Esophagus squamous epithelium (tissue), 5 donors: ENCODE data around the gene ASAP2. TPM values are rescaled to one million over a fixed set of nuclear protein-coding genes. Genes with fewer than 3 reads are reported as not detected.

Source experiments
- DNase-seq: peaks from one replicate; lab custom pipeline; 2025; lab: John Stamatoyannopoulos, UW
- H3K27ac ChIP-seq, 4 donors: fragments of 200-600 bp; sonication (generic); one replicate each; pipeline ENCODE4 v1.5.1; 2016 to 2019; ENCODE audit warnings: mild to moderate bottlenecking in 1 of 4
- H3K27me3 ChIP-seq, 4 donors: fragments of 200-600 bp; sonication (generic); 1 replicate in 3 of 4; 2 replicates in 1 of 4; pipeline versions ENCODE4 v1.5.1 to v1.6.0; 2017 to 2021; ENCODE audit warnings: antibody characterized with exemption in 1 of 4
- H3K36me3 ChIP-seq, 3 donors: fragments of 200-600 bp; sonication (generic); one replicate each; pipeline ENCODE4 v1.5.1; 2016 to 2019
- H3K4me1 ChIP-seq, 3 donors: fragments of 200-600 bp; sonication (generic); one replicate each; pipeline ENCODE4 v1.5.1; 2017 to 2019
- H3K4me3 ChIP-seq, 4 donors: fragments of 200-600 bp; sonication (generic); 1 replicate in 3 of 4; 2 replicates in 1 of 4; pipeline ENCODE4 v1.5.1; 2016 to 2019; ENCODE audit warnings: mild to moderate bottlenecking in 2 of 4, moderate library complexity in 1 of 4
- H3K9me3 ChIP-seq, 3 donors: fragments of 200-600 bp; sonication (generic); one replicate each; pipeline ENCODE4 v1.5.1; 2016 to 2019
- POLR2A ChIP-seq, 4 donors: fragments of 450-650 bp; IDR thresholded peaks; one replicate each; pipeline ENCODE4 v1.6.1; 2017; ENCODE audit warnings: antibody characterized with exemption in 4 of 4, mild to moderate bottlenecking in 4 of 4, moderate library complexity in 3 of 4
- WGBS, 2 donors: methylation state at CpG; one replicate each; pipeline ENCODE4 v1.1.5; 2018; 5-methylcytosine and 5-hydroxymethylcytosine counted together
- intact Hi-C: fragments of 100-400 bp; cut with DNase I; formaldehyde crosslinking; loops from one replicate; pipeline ENCODE4 v1.15.0; 2022
- total RNA-seq, 4 donors: library from RNA; depleted of rRNA; stranded (reverse); fragments of >200 nt; gene quantifications; one replicate each; pipeline ENCODE4 v1.1.0, GENCODE V29; 2016
- TF ChIP-seq, protein P1 (sequence below), 6 experiments: fragments of 450-650 bp in 4 of 6; fragments of 200-600 bp in 2 of 6; sonication (generic) in 2 of 6; IDR thresholded peaks; one replicate each; pipeline ENCODE4 v1.5.1; 2016 to 2019; ENCODE audit warnings: antibody characterized with exemption in 6 of 6, mild to moderate bottlenecking in 4 of 6, moderate library complexity in 4 of 6
- donor health status: DM: yes; HTN: yes; CAD: no.

Gene ASAP2
- total RNA-seq, 4 donors from 2014 or later, result 3.3 to 15.3 (median 6.9) TPM

DNA sequence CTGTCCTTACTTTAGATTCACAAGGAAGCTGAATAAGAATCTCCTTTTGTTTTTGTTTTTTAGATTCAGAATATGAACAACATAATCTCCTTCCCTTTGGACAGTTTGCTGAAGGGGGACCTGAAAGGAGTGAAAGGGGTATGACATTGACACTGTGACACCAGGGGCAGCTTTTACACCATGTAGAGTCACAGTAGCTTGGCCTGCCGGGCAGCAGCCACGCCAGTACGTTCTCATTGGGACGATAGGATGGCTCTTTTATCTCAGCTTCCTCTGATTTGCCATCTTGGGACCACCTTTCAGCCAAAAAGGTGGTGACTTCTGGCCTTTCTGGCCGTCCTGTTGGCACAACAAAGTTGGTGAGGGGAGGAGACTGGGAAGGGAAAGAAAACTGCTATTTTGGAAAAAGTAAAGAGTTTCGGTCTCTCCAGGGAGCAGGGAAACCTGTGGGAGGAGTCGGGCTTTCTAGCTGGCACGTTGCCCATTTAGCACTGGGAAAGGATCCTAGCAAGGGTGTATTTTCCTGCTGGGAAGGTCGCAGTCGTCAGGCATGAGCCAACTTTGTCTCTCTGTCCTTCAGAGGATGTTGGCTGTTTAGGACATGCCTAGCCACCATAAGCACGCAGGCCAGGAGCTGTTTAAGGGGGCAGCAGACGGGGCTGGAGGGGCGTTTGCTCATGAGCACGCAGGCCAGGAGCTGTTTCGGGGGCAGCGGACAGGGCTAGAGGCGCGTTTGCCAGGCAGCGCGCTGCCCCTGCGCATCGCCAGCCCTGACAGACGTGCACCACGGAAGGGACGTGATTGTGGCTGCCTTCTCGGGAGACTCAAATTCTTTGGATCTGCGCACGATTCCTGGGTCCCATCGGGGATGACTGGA is 112.1 kb downstream of the ASAP2 start:
- WGBS, 2 donors, result 30 to 61% methylated on average over 15 to 18 of the region's 29 CpGs
- H3K4me3 ChIP-seq, result peak overlapping the region in 1 of 4 donors; percentile 22
- no peak for DNase-seq

DNA sequence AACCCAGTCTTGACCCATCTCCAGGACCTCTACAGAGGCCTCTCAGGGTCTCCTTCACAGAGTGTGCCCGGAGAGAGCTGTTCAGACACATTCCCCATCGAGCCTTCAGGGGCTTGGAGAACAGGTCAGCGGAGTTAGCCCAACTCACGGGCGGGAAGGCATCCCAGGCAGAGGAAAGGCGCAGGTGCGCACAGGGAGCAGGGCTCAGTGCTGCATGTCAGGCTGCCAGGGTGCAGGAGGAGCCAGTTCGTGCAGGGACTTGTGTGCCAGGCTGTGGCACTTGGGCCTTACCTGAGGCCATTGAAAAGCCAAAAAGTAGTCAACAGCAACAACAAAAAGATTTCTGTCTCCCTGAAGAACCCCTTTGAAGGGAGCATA is 112.7 kb downstream of the ASAP2 start:
- Histone ChIP-seq H3K9me3 (no peaks in the 10 kb centered on the region), H3K27ac (peak overlapping the region; percentile 19 to 77 (median 59)), H3K27me3 (no peaks in the 10 kb centered on the region), H3K36me3 (peaks cover 0 to 18% (median 0%) of the 10 kb centered on the region in 3 donors), H3K4me3 (peak overlapping the region in 1 of 4 donors; percentile 22), H3K4me1 (peaks cover 11 to 46% (median 20%) of the 10 kb centered on the region in 3 donors)
- DNase-seq, result no peak
- TF ChIP-seq POLR2A (IDR thresholded peaks at IDR 0.05), result no peak
- TF ChIP-seq, protein P1, sequence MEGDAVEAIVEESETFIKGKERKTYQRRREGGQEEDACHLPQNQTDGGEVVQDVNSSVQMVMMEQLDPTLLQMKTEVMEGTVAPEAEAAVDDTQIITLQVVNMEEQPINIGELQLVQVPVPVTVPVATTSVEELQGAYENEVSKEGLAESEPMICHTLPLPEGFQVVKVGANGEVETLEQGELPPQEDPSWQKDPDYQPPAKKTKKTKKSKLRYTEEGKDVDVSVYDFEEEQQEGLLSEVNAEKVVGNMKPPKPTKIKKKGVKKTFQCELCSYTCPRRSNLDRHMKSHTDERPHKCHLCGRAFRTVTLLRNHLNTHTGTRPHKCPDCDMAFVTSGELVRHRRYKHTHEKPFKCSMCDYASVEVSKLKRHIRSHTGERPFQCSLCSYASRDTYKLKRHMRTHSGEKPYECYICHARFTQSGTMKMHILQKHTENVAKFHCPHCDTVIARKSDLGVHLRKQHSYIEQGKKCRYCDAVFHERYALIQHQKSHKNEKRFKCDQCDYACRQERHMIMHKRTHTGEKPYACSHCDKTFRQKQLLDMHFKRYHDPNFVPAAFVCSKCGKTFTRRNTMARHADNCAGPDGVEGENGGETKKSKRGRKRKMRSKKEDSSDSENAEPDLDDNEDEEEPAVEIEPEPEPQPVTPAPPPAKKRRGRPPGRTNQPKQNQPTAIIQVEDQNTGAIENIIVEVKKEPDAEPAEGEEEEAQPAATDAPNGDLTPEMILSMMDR (IDR thresholded peaks at IDR 0.05), result no peak
- intact Hi-C loops, result no loop called here
- 25 to 38% methylated on average over 1 to 2 of the region's 8 CpGs for WGBS, 2 donors

More for the DNA sequence above, 112.1 kb downstream of the ASAP2 start:
- Histone ChIP-seq H3K4me1 (peaks cover 11 to 46% (median 20%) of the 10 kb centered on the region in 3 donors), H3K9me3 (no peaks in the 10 kb centered on the region), H3K27ac (peak overlapping the region; percentile 19 to 77 (median 59)), H3K27me3 (no peaks in the 10 kb centered on the region), H3K36me3 (peaks cover 0 to 12% (median 0%) of the 10 kb centered on the region in 3 donors)
- TF ChIP-seq, protein P1 (IDR thresholded peaks at IDR 0.05), result no peak
- no peak for TF ChIP-seq POLR2A (IDR thresholded peaks at IDR 0.05)
- intact Hi-C loops, result no loop called here

DNA sequence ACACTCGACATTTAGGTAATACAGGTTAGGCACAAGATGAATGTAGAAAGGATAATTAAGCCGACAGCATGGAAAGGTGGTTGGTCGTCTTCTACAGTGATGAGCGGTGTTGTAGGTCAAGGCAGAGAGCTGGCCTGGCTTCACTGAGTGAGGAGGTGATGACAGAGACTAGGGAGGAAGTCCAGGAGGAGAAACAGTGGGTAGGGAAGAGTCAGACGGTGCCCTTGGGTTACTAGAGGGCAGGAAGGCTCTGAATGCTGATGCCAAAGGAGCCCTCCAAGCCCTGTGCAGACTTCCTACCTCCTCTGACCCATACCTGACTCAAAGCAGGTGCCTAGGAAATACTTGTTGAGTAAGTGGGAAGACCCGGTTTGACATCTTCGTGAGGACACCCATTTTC is 116.0 kb downstream of the ASAP2 start:
- Histone ChIP-seq H3K9me3 (no peaks in the 10 kb centered on the region), H3K27ac (no peak overlapping the region), H3K27me3 (no peaks in the 10 kb centered on the region), H3K36me3 (peaks cover 0 to 23% (median 0%) of the 10 kb centered on the region in 3 donors), H3K4me3 (no peak overlapping the region), H3K4me1 (peaks cover 11 to 31% (median 16%) of the 10 kb centered on the region in 3 donors)
- WGBS, 2 donors, result 80 to 91% methylated on average over 7 of the region's 7 CpGs
- intact Hi-C loops, result no loop called here
- TF ChIP-seq POLR2A (IDR thresholded peaks at IDR 0.05), result no peak
- TF ChIP-seq, protein P1 (IDR thresholded peaks at IDR 0.05), result no peak
- DNase-seq, result no peak

DNA sequence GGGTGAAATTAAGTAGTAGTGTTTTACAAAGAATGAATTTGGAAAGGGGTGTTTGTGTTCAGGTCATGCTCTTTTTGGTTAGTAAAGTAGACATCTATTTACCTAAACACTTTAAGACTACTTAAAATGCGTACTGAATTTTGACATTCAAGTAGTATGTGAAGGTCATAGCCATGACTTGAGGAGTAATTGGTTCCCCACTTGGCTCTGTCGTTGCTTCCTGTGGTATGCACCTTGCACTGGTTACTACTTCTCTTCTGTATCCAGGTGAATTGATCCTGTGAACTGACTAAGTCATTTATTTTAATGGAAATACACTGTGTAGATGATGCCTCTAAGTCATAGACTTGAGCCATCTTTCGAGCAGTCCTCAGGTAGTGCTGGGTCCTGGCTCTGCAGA is 118.8 kb downstream of the ASAP2 start:
- TF ChIP-seq, protein P1 (IDR thresholded peaks at IDR 0.05), result no peak
- TF ChIP-seq POLR2A (IDR thresholded peaks at IDR 0.05), result no peak
- no peaks in the 10 kb centered on the region for H3K27me3 ChIP-seq
- peaks cover 0 to 4% (median 0%) of the 10 kb centered on the region in 3 donors for H3K4me1 ChIP-seq
- intact Hi-C loops, result no loop called here
- WGBS, 2 donors, result 63 to 91% methylated on average over 3 of the region's 3 CpGs
- no peak overlapping the region for H3K27ac ChIP-seq
- H3K9me3 ChIP-seq, result no peaks in the 10 kb centered on the region
- H3K36me3 ChIP-seq, result peaks cover 0 to 42% (median 0%) of the 10 kb centered on the region in 3 donors
- H3K4me3 ChIP-seq, result no peak overlapping the region
- DNase-seq, result no peak

DNA sequence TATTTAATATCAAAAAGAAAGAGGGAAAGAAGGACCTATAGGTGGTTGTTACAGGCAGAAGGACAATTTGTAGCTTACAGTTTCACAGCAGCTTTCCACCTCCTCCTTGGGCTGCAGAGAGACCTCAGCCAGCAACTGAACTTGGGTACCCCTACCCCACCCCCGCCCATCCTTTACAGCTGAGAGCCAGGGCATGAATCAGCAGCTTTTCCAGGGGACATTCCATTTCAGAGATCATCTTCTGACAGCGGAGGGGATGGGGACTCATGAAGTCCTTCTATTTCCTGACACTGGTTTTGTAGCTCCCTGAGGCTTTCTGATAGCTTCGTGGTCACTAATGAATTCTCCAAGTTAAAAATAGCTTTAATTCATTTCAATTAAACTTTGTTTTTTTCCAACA is 120.4 kb downstream of the ASAP2 start:
- H3K9me3 ChIP-seq, result no peaks in the 10 kb centered on the region
- TF ChIP-seq, protein P1 (IDR thresholded peaks at IDR 0.05), result no peak
- no peak for TF ChIP-seq POLR2A (IDR thresholded peaks at IDR 0.05)
- H3K36me3 ChIP-seq, result peaks cover 0 to 42% (median 0%) of the 10 kb centered on the region in 3 donors
- H3K4me3 ChIP-seq, result no peak overlapping the region
- 47 to 61% methylated on average over 3 of the region's 3 CpGs for WGBS, 2 donors
- intact Hi-C loops, result no loop called here
- DNase-seq, result no peak
- H3K27ac ChIP-seq, result no peak overlapping the region
- H3K27me3 ChIP-seq, result no peaks in the 10 kb centered on the region
- peaks cover 0 to 6% (median 0%) of the 10 kb centered on the region in 3 donors for H3K4me1 ChIP-seq
